HEK293 (cell line): ENCODE results near the gene MECR.

Source experiments
- CTCF ChIA-PET: fragments of 350-600 bp; formaldehyde crosslinking; extraction: SDS; loops from one replicate; lab custom pipeline; 2021; ENCODE audit warnings: antibody characterized with exemption; lab: Yijun Ruan, JAX
- POLR2A ChIA-PET: fragments of 300-600 bp; formaldehyde crosslinking; extraction: SDS; loops from one replicate; lab custom pipeline; 2020; ENCODE audit warnings: antibody characterized with exemption, inconsistent platforms; lab: Yijun Ruan, JAX
- H3K27ac ChIP-seq: fragments of 200-500 bp; sonication (Bioruptor generic); 2 replicates; pipeline ENCODE4 v1.5.1; 2014; ENCODE audit warnings: low read depth, low read length, control low read depth, inconsistent platforms; ENCODE audit errors: extremely low read depth
- H3K36me3 ChIP-seq, 2 experiments: fragments of 200-500 bp in 1 of 2; sonication (Bioruptor generic) in 1 of 2; 1 replicate in 1 of 2; 2 replicates in 1 of 2; pipeline ENCODE4 v1.5.1; 2014 to 2017; ENCODE audit warnings: inconsistent platforms in 2 of 2, low read length in 2 of 2; ENCODE audit not compliant: control insufficient read depth in 2 of 2, insufficient read depth in 1 of 2
- H3K4me1 ChIP-seq: fragments of 200-500 bp; sonication (Bioruptor generic); 2 replicates; pipeline ENCODE4 v1.5.1; 2014; ENCODE audit warnings: mild to moderate bottlenecking, low read length, inconsistent platforms; ENCODE audit not compliant: control insufficient read depth, insufficient read depth
- H3K4me3 ChIP-seq: 2 replicates; pipeline ENCODE4 v1.5.1; 2011; ENCODE audit warnings: low read depth, mild to moderate bottlenecking, control low read depth, low read length, moderate library complexity
- H3K9me3 ChIP-seq: fragments of 200-500 bp; sonication (Bioruptor generic); 2 replicates; pipeline ENCODE4 v1.5.1; 2014; ENCODE audit warnings: low read depth, low read length, inconsistent platforms; ENCODE audit not compliant: control insufficient read depth, insufficient read depth
- FEZF1 ChIP-seq: fragments of 450-650 bp; formaldehyde crosslinking; IDR thresholded peaks from 2 replicates; pipeline ENCODE4 v1.5.1; 2016; ENCODE audit warnings: missing biosample characterization, missing genetic modification characterization
- GLI2 ChIP-seq: fragments of 450-650 bp; formaldehyde crosslinking; IDR thresholded peaks from 2 replicates; pipeline ENCODE4; 2017; ENCODE audit warnings: missing biosample characterization, missing genetic modification characterization, low read depth, borderline replicate concordance
- HOXD13 ChIP-seq: sonication (generic); formaldehyde crosslinking; IDR thresholded peaks from 2 replicates; pipeline ENCODE4 v1.8.0; 2022; ENCODE audit warnings: missing genetic modification reagents, borderline replicate concordance
- IKZF3 ChIP-seq: fragments of 450-650 bp; IDR thresholded peaks from 2 replicates; pipeline ENCODE4 v1.5.0; 2018; ENCODE audit warnings: missing biosample characterization, mild to moderate bottlenecking, missing genetic modification characterization, moderate library complexity
- KLF1 ChIP-seq: fragments of 450-650 bp; formaldehyde crosslinking; IDR thresholded peaks from 2 replicates; pipeline ENCODE4 v1.5.1; 2016; ENCODE audit warnings: missing biosample characterization, missing genetic modification characterization
- MZF1 ChIP-seq: fragments of 450-650 bp; formaldehyde crosslinking; IDR thresholded peaks from 2 replicates; pipeline ENCODE4 v1.5.1; 2017; ENCODE audit warnings: missing biosample characterization, missing genetic modification characterization, borderline replicate concordance
- PRDM1 ChIP-seq: fragments of 450-650 bp; formaldehyde crosslinking; IDR thresholded peaks from 2 replicates; pipeline ENCODE4; 2016; ENCODE audit warnings: missing biosample characterization, missing genetic modification characterization
- SP2 ChIP-seq: fragments of 450-650 bp; formaldehyde crosslinking; IDR thresholded peaks from 2 replicates; pipeline ENCODE4 v1.5.1; 2016; ENCODE audit warnings: missing biosample characterization, missing genetic modification characterization
- WT1 ChIP-seq: fragments of 450-650 bp; formaldehyde crosslinking; IDR thresholded peaks from 2 replicates; pipeline ENCODE4 v1.5.1; 2016; ENCODE audit warnings: missing biosample characterization, missing genetic modification characterization
- ZBTB8A ChIP-seq: fragments of 450-650 bp; formaldehyde crosslinking; IDR thresholded peaks from 2 replicates; pipeline ENCODE4 v1.5.1; 2016; ENCODE audit warnings: missing biosample characterization, missing genetic modification characterization
- ZNF19 ChIP-seq: fragments of 450-650 bp; formaldehyde crosslinking; IDR thresholded peaks from 2 replicates; pipeline ENCODE4; 2016; ENCODE audit warnings: missing biosample characterization, missing genetic modification characterization, low read depth
- ZNF292 ChIP-seq: fragments of 450-650 bp; formaldehyde crosslinking; IDR thresholded peaks from 2 replicates; pipeline ENCODE4 v1.5.1; 2016; ENCODE audit warnings: low read depth, missing biosample characterization, missing genetic modification characterization, borderline replicate concordance
- ZNF341 ChIP-seq: fragments of 450-650 bp; formaldehyde crosslinking; IDR thresholded peaks from 2 replicates; pipeline ENCODE4; 2016; ENCODE audit warnings: low read depth, missing biosample characterization, missing genetic modification characterization
- ZNF510 ChIP-seq: fragments of 450-650 bp; formaldehyde crosslinking; IDR thresholded peaks from 2 replicates; pipeline ENCODE4 v1.5.1; 2018; ENCODE audit warnings: mild to moderate bottlenecking, missing genetic modification characterization, missing biosample characterization; ENCODE audit not compliant: insufficient replicate concordance
- ZNF549 ChIP-seq: fragments of 450-650 bp; IDR thresholded peaks from 2 replicates; pipeline ENCODE4 v1.5.1; 2018; ENCODE audit warnings: missing biosample characterization, missing genetic modification characterization, mild to moderate bottlenecking, inconsistent platforms, moderate library complexity
- ZNF560 ChIP-seq: fragments of 450-650 bp; formaldehyde crosslinking; IDR thresholded peaks from 2 replicates; pipeline ENCODE4 v1.5.1; 2017; ENCODE audit warnings: missing biosample characterization, missing genetic modification characterization, borderline replicate concordance
- ZNF571 ChIP-seq: fragments of 450-650 bp; formaldehyde crosslinking; IDR thresholded peaks from 2 replicates; pipeline ENCODE4 v1.5.0; 2017; ENCODE audit warnings: missing biosample characterization, missing genetic modification characterization
- ZNF610 ChIP-seq: fragments of 450-650 bp; formaldehyde crosslinking; IDR thresholded peaks from 2 replicates; pipeline ENCODE4 v1.5.1; 2016; ENCODE audit warnings: missing biosample characterization, missing genetic modification characterization, borderline replicate concordance
- ZNF664 ChIP-seq: fragments of 450-650 bp; formaldehyde crosslinking; IDR thresholded peaks from 2 replicates; pipeline ENCODE4 v1.5.1; 2016; ENCODE audit warnings: missing biosample characterization, missing genetic modification characterization
- ZSCAN30 ChIP-seq: fragments of 450-650 bp; IDR thresholded peaks from 2 replicates; pipeline ENCODE4 v1.5.1; 2018; ENCODE audit warnings: missing biosample characterization, mild to moderate bottlenecking, missing genetic modification characterization, moderate library complexity
- TF ChIP-seq, protein P1 (sequence below): fragments of 450-650 bp; formaldehyde crosslinking; IDR thresholded peaks from 2 replicates; pipeline ENCODE4 v1.5.1; 2017; ENCODE audit warnings: missing biosample characterization, missing genetic modification characterization
- TF ChIP-seq, protein P2 (sequence below): IDR thresholded peaks from 2 replicates; pipeline ENCODE4 v1.6.1; 2011; ENCODE audit warnings: mild to moderate bottlenecking, low read depth, low read length, borderline replicate concordance
- TF ChIP-seq, protein P3 (sequence below): fragments of 450-650 bp; formaldehyde crosslinking; IDR thresholded peaks from 2 replicates; pipeline ENCODE4 v1.5.1; 2016; ENCODE audit warnings: missing biosample characterization, missing genetic modification characterization, borderline replicate concordance

The MECR gene

DNA sequence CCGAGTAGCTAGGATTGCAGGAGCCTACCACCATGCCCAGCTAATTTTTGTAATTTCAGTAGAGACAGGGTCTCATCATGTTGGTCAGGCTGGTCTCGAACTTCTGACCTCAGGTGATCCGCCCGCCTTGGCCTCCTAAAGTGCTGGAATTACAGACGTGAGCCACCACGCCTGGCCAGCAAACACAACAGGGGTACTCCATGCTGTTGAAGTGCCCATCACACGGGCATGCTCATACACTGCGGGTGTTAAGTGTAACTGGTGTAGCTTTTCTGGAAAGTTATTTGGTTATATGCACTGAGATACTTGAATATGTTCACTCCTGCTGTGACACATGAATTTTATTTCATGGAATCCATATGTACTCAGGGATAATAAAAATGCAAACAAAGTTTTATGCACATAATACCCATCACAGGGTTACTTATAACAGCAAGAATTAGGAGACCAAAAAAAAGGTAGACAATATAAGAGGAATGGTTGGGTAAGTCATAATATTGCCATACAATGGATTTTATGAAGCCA lies 58.3 kb downstream of the MECR start:
- ChIA-PET POLR2A (interaction anchor here (4.2 kb wide), 1 partner anchor 8 kb away, joined by 30 read pairs; the partner anchor contains the start of gene SRSF4), CTCF (interaction anchor here (0.7 kb wide), 1 partner anchor 295 kb away, joined by 3 read pairs; no protein-coding TSS in a partner anchor)
- Histone ChIP-seq H3K27ac (no peak overlapping the region), H3K36me3 (peaks cover 3 to 42% of the 10 kb centered on the region in 2 experiments; a peak in 2 of 3 replicates), H3K4me3 (no peak overlapping the region), H3K4me1 (peaks cover 7% of the 10 kb centered on the region)
- TF ChIP-seq, protein P1, sequence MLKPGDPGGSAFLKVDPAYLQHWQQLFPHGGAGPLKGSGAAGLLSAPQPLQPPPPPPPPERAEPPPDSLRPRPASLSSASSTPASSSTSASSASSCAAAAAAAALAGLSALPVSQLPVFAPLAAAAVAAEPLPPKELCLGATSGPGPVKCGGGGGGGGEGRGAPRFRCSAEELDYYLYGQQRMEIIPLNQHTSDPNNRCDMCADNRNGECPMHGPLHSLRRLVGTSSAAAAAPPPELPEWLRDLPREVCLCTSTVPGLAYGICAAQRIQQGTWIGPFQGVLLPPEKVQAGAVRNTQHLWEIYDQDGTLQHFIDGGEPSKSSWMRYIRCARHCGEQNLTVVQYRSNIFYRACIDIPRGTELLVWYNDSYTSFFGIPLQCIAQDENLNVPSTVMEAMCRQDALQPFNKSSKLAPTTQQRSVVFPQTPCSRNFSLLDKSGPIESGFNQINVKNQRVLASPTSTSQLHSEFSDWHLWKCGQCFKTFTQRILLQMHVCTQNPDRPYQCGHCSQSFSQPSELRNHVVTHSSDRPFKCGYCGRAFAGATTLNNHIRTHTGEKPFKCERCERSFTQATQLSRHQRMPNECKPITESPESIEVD: peak; percentile 59
- no peak for TF ChIP-seq PRDM1 (tag by site-specific recombination)
- TF ChIP-seq KLF1 (tag by site-specific recombination): 0 out of 2 replicates have a peak, but pooled peaks have one; percentile 20
- TF ChIP-seq, all 188 proteins: peak for 2
- H3K9me3 ChIP-seq: no peaks in the 10 kb centered on the region

DNA sequence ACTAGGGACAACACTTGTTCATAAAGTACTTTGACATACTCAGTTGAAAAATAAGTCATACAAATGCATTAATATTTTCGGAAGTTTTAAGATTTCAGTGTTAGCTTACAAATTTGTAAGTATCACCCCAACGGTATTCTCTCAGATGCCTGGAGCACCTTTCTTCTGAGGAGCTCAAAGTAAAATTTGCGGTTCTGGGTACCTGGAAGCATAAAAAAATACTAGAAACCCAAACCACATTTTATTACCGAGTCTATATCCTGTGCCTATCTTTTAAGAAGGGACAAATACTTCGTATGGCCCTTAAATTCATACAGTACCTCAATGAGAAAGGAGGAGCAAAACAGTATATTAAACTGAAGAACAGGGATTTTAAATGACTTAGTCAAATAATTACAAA lies 59.2 kb downstream of the MECR start:
- ChIA-PET CTCF (interaction anchor here (0.8 to 1.4 kb wide), 4 partner anchors 26 to 290 kb away, joined by 3 to 5 read pairs (median 4); no protein-coding TSS in a partner anchor), POLR2A (interaction anchor here (1.1 to 4.2 kb wide), 2 partner anchors 9 to 523 kb away, joined by 3 to 30 read pairs; partner anchors contain the start of genes RNU11 and SRSF4)
- H3K4me1 ChIP-seq: peaks cover 7% of the 10 kb centered on the region
- no peak overlapping the region for H3K27ac ChIP-seq
- no peaks in the 10 kb centered on the region for H3K9me3 ChIP-seq
- peaks cover 3 to 49% of the 10 kb centered on the region in 2 experiments; a peak in 2 of 3 replicates for H3K36me3 ChIP-seq
- no peak overlapping the region for H3K4me3 ChIP-seq
- TF ChIP-seq ZNF341 (no peak), ZNF510 (tag by site-specific recombination) (no peak), ZNF610 (no peak), ZNF560 (tag by site-specific recombination) (no peak), WT1 (tag by site-specific recombination) (no peak), ZNF292 (tag by site-specific recombination) (no peak), ZNF571 (tag by site-specific recombination) (no peak), HOXD13 (CRISPR knock-in tag) (no peak), ZNF19 (tag by site-specific recombination) (no peak), GLI2 (tag by site-specific recombination) (no peak), ZNF549 (tag by site-specific recombination) (no peak), ZSCAN30 (no peak), MZF1 (tag by site-specific recombination) (no peak)
- TF ChIP-seq, protein P2, sequence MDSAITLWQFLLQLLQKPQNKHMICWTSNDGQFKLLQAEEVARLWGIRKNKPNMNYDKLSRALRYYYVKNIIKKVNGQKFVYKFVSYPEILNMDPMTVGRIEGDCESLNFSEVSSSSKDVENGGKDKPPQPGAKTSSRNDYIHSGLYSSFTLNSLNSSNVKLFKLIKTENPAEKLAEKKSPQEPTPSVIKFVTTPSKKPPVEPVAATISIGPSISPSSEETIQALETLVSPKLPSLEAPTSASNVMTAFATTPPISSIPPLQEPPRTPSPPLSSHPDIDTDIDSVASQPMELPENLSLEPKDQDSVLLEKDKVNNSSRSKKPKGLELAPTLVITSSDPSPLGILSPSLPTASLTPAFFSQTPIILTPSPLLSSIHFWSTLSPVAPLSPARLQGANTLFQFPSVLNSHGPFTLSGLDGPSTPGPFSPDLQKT: no peak

DNA sequence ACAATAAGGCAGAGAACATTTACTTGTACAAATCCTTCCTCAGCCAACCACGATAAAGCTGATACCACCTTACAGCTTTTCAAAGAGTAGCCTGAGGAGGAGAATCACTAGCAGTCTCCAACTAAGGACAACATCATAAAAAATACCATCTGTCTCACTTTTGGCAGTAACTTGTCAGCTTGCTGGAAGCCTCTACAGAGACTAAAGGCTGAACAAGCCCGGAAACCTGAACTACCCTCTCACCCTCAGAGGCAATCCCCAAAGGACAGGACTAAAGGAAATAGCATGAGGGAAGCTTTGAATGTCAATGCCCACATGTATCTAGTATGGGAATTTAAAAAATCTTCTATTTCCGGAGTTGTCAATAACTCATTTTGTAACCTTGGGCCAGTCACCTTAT lies 59.6 kb downstream of the MECR start:
- H3K36me3 ChIP-seq: peaks cover 3 to 53% of the 10 kb centered on the region in 2 experiments
- H3K4me3 ChIP-seq: no peak overlapping the region
- ChIA-PET POLR2A (interaction anchor here (1.1 to 4.2 kb wide), 2 partner anchors 9 to 522 kb away, joined by 3 to 30 read pairs; partner anchors contain the start of genes RNU11 and SRSF4), CTCF (interaction anchor here (0.8 to 1.5 kb wide), 5 partner anchors 11 to 289 kb away, joined by 3 to 6 read pairs (median 4); no protein-coding TSS in a partner anchor)
- no peaks in the 10 kb centered on the region for H3K9me3 ChIP-seq
- no peak overlapping the region for H3K27ac ChIP-seq
- peaks cover 7% of the 10 kb centered on the region for H3K4me1 ChIP-seq
- peak; percentile 49; the same call in 1 of the 2 replicates for TF ChIP-seq ZBTB8A (tag by site-specific recombination)
- TF ChIP-seq IKZF3: peak; percentile 78
- peak; percentile 44; the same call in 1 of the 2 replicates for TF ChIP-seq FEZF1 (tag by site-specific recombination)
- TF ChIP-seq, protein P1: peak; percentile 56
- TF ChIP-seq, protein P3, sequence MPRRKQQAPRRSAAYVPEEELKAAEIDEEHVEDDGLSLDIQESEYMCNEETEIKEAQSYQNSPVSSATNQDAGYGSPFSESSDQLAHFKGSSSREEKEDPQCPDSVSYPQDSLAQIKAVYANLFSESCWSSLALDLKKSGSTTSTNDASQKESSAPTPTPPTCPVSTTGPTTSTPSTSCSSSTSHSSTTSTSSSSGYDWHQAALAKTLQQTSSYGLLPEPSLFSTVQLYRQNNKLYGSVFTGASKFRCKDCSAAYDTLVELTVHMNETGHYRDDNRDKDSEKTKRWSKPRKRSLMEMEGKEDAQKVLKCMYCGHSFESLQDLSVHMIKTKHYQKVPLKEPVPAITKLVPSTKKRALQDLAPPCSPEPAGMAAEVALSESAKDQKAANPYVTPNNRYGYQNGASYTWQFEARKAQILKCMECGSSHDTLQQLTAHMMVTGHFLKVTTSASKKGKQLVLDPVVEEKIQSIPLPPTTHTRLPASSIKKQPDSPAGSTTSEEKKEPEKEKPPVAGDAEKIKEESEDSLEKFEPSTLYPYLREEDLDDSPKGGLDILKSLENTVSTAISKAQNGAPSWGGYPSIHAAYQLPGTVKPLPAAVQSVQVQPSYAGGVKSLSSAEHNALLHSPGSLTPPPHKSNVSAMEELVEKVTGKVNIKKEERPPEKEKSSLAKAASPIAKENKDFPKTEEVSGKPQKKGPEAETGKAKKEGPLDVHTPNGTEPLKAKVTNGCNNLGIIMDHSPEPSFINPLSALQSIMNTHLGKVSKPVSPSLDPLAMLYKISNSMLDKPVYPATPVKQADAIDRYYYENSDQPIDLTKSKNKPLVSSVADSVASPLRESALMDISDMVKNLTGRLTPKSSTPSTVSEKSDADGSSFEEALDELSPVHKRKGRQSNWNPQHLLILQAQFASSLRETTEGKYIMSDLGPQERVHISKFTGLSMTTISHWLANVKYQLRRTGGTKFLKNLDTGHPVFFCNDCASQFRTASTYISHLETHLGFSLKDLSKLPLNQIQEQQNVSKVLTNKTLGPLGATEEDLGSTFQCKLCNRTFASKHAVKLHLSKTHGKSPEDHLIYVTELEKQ (tag by site-specific recombination): peak; percentile 66; the same call in 1 of the 2 replicates
- no peak for TF ChIP-seq ZNF664 (tag by site-specific recombination)
- no peak for TF ChIP-seq SP2
